ENCODE results near the gene GALT.

DNA sequence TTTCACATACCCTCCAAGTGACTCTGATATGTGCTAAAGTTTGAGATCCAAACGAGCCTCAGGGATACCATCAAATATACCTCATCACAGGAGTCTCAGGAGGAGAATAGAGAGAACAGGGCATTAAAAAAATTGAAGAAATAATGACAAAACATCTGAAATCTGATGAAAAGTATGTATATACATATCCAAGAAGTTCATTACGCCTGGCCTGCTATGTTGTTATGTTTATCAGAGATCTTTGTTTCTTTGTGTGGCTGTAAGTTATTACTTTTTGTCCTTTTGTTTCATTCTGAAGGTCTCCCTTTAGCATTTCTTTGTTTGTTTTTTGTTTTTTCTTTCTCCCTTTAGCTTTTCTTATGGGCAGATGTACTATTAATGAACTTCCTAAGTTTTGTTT lies 47.1 kb downstream of the GALT start:
- TF ChIP-seq, protein P1, sequence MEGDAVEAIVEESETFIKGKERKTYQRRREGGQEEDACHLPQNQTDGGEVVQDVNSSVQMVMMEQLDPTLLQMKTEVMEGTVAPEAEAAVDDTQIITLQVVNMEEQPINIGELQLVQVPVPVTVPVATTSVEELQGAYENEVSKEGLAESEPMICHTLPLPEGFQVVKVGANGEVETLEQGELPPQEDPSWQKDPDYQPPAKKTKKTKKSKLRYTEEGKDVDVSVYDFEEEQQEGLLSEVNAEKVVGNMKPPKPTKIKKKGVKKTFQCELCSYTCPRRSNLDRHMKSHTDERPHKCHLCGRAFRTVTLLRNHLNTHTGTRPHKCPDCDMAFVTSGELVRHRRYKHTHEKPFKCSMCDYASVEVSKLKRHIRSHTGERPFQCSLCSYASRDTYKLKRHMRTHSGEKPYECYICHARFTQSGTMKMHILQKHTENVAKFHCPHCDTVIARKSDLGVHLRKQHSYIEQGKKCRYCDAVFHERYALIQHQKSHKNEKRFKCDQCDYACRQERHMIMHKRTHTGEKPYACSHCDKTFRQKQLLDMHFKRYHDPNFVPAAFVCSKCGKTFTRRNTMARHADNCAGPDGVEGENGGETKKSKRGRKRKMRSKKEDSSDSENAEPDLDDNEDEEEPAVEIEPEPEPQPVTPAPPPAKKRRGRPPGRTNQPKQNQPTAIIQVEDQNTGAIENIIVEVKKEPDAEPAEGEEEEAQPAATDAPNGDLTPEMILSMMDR (IDR thresholded peaks at IDR 0.05; ENCODE audit: borderline replicate concordance, extremely low read depth, low read length, poor library complexity, severe bottlenecking) = no peak
- no peak for TF ChIP-seq EZH2 (IDR thresholded peaks at IDR 0.05; ENCODE audit: borderline replicate concordance, low read depth, low read length, severe bottlenecking)

Measured in DND-41 (cell line).